ENCODE data around the gene ITGB5. TPM values are rescaled to one million over a fixed set of nuclear protein-coding genes. Genes with fewer than 3 reads are reported as not detected.

Gene ITGB5
- total RNA-seq, 4 donors from 2014 or later, result 159 to 397 (median 245) TPM

GRCh38 chr3:124769462-124769861, 117.7 kb downstream of the ITGB5 start:
- no peaks in the 10 kb centered on the region for H3K9me3 ChIP-seq
- peaks cover 41% of the 10 kb centered on the region for H3K4me1 ChIP-seq
- TF ChIP-seq POLR2A (IDR thresholded peaks at IDR 0.05) (no peak), CTCF (IDR thresholded peaks at IDR 0.05) (no peak)
- 84% methylated on average over 9 of the region's 9 CpGs for WGBS
- no peaks in the 10 kb centered on the region for H3K27me3 ChIP-seq
- DNase-seq (ENCODE audit: low spot score in 2 of 2), result no peak
- peaks cover 51% of the 10 kb centered on the region for H3K36me3 ChIP-seq
- H3K27ac ChIP-seq, result no peak overlapping the region
- no peak overlapping the region for H3K4me3 ChIP-seq

GRCh38 chr3:124768812-124769211, 118.4 kb downstream of the ITGB5 start:
- Histone ChIP-seq H3K27ac (no peak overlapping the region), H3K9me3 (no peaks in the 10 kb centered on the region), H3K4me3 (no peak overlapping the region), H3K27me3 (no peaks in the 10 kb centered on the region), H3K36me3 (peaks cover 57% of the 10 kb centered on the region), H3K4me1 (peaks cover 36% of the 10 kb centered on the region)
- 68% methylated on average over 7 of the region's 7 CpGs for WGBS
- no peak for TF ChIP-seq POLR2A (IDR thresholded peaks at IDR 0.05)
- peak in 1 of 2 donors; percentile 11 for TF ChIP-seq CTCF (IDR thresholded peaks at IDR 0.05)
- no peak for TF ChIP-seq POLR2AphosphoS5 (IDR thresholded peaks at IDR 0.05)
- no peak for TF ChIP-seq EP300 (IDR thresholded peaks at IDR 0.05)
- DNase-seq (ENCODE audit: low spot score in 2 of 2), result no peak

GRCh38 chr3:124767691-124768090, 119.5 kb downstream of the ITGB5 start:
- peaks cover 65% of the 10 kb centered on the region for H3K36me3 ChIP-seq

DNA sequence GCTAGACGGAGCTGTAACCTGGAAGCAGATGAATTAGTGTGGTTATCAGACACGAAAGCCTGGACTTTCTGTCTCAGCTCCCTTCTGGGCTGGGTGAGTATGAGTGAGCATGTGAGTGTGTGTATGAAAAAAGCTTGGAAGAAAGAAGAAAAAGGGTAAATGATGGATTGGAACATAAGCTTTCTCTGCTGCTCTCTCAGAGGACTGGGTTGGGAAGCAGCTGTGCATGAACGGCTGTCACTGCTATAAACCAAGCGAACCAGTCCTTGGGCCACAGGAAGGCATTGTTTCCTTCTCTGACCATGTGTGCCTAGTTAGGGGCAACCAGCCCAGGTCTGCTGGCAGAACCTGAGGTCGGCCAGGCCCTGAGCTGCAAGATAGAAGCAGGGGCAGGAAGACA, 119.9 kb downstream of the ITGB5 start:
- TF ChIP-seq POLR2A (IDR thresholded peaks at IDR 0.05) (no peak), EP300 (IDR thresholded peaks at IDR 0.05) (no peak), POLR2AphosphoS5 (IDR thresholded peaks at IDR 0.05) (no peak), CTCF (IDR thresholded peaks at IDR 0.05) (no peak)
- Histone ChIP-seq H3K9me3 (no peaks in the 10 kb centered on the region), H3K27ac (no peak overlapping the region), H3K27me3 (no peaks in the 10 kb centered on the region), H3K4me3 (no peak overlapping the region), H3K4me1 (peaks cover 32% of the 10 kb centered on the region), H3K36me3 (peaks cover 65% of the 10 kb centered on the region)
- no peak for DNase-seq (ENCODE audit: low spot score in 2 of 2)
- WGBS, result 87% methylated on average over 5 of the region's 5 CpGs

More at GRCh38 chr3:124767691-124768090, 119.5 kb downstream of the ITGB5 start:
- Histone ChIP-seq H3K27me3 (no peaks in the 10 kb centered on the region), H3K27ac (no peak overlapping the region), H3K4me3 (no peak overlapping the region), H3K4me1 (peaks cover 36% of the 10 kb centered on the region), H3K9me3 (no peaks in the 10 kb centered on the region)
- 90% methylated on average over 6 of the region's 6 CpGs for WGBS
- DNase-seq (ENCODE audit: low spot score in 2 of 2), result no peak
- no peak for TF ChIP-seq CTCF (IDR thresholded peaks at IDR 0.05)
- no peak for TF ChIP-seq POLR2AphosphoS5 (IDR thresholded peaks at IDR 0.05)
- no peak for TF ChIP-seq EP300 (IDR thresholded peaks at IDR 0.05)
- no peak for TF ChIP-seq POLR2A (IDR thresholded peaks at IDR 0.05)

GRCh38 chr3:124766113-124767095, 120.8 kb downstream of the ITGB5 start:
- no peaks in the 10 kb centered on the region for H3K27me3 ChIP-seq
- H3K4me3 ChIP-seq, result no peak overlapping the region
- DNase-seq (ENCODE audit: low spot score in 2 of 2), result no peak
- H3K36me3 ChIP-seq, result peaks cover 65% of the 10 kb centered on the region
- no peaks in the 10 kb centered on the region for H3K9me3 ChIP-seq
- peaks cover 32% of the 10 kb centered on the region for H3K4me1 ChIP-seq
- TF ChIP-seq EP300 (IDR thresholded peaks at IDR 0.05) (no peak), POLR2A (IDR thresholded peaks at IDR 0.05) (no peak), POLR2AphosphoS5 (IDR thresholded peaks at IDR 0.05) (no peak), CTCF (IDR thresholded peaks at IDR 0.05) (no peak)
- no peak overlapping the region for H3K27ac ChIP-seq
- 79% methylated on average over 16 of the region's 16 CpGs for WGBS

Data from suprapubic skin (tissue), 4 donors.